ENCODE results near the gene CITED4. TPM values are rescaled to one million over a fixed set of nuclear protein-coding genes. Genes with fewer than 3 reads are reported as not detected.

CITED4 gene
- total RNA-seq, 2 donors from 2014 or later, result 180 to 465 TPM

DNA sequence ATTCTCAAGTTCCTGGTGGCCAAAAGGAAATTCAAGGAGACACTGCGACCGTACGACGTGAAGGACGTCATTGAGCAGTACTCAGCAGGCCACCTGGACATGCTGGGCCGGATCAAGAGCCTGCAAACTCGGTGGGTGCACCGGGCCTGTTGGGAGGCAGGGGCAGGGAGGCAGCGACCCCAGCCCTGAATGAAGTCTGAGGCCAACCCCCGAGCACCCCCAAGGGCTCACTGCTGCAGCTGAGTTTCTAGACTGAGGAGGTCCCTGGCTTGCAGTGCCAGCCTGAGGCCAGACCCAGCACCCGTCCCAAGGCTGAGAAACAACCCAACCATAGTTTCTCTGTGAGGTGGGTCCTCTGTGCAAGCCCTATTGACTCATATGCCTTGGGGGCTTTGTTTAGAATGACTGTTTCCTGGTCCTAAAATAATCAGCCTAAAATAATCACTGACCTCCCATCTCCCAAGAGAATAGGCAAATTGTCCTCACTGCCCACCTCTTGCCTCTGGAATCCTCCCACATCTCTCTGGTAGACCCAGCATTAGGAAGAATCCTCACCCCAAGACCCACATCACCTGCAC, 27.1 kb downstream of the CITED4 start:
- H3K27ac ChIP-seq, result no peak overlapping the region
- no peaks in the 10 kb centered on the region for H3K4me1 ChIP-seq
- no peaks in the 10 kb centered on the region for H3K27me3 ChIP-seq
- intact Hi-C loops (cut with DNase I), result no loop called here
- H3K9me3 ChIP-seq, result no peaks in the 10 kb centered on the region
- 79 to 83% methylated on average over 9 of the region's 11 CpGs for WGBS, 2 donors
- H3K36me3 ChIP-seq (replicated peaks in 1 of 2; ENCODE audit: insufficient read depth in 1 of 2, low read depth in 2 of 2), result no peaks in the 10 kb centered on the region
- ATAC-seq (no peak), DNase-seq (no peak)
- TF ChIP-seq, protein P1, sequence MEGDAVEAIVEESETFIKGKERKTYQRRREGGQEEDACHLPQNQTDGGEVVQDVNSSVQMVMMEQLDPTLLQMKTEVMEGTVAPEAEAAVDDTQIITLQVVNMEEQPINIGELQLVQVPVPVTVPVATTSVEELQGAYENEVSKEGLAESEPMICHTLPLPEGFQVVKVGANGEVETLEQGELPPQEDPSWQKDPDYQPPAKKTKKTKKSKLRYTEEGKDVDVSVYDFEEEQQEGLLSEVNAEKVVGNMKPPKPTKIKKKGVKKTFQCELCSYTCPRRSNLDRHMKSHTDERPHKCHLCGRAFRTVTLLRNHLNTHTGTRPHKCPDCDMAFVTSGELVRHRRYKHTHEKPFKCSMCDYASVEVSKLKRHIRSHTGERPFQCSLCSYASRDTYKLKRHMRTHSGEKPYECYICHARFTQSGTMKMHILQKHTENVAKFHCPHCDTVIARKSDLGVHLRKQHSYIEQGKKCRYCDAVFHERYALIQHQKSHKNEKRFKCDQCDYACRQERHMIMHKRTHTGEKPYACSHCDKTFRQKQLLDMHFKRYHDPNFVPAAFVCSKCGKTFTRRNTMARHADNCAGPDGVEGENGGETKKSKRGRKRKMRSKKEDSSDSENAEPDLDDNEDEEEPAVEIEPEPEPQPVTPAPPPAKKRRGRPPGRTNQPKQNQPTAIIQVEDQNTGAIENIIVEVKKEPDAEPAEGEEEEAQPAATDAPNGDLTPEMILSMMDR (IDR thresholded peaks at IDR 0.05), result no peak
- no peak for TF ChIP-seq POLR2A (IDR thresholded peaks at IDR 0.05)
- no peak overlapping the region for H3K4me3 ChIP-seq

DNA sequence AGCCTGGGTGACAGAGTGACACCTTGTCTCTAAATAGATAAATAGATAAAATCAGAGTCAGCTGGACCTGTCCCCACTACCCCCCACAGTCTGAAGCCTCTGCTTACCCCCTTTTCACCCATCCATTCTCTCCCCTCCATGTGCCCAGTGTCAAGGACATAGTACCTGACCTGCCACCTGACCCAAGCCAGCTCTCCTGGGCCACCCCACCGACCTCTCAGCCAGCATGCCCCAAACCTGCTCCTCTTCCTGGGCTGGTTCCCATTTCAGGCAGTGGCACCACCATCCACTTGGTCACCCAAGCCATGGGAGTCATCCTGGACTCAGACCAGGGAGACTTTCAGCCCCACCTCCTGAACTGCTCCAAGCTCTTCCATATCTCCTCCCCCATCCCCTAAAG, 28.2 kb downstream of the CITED4 start:
- TF ChIP-seq, protein P1 (IDR thresholded peaks at IDR 0.05), result no peak
- TF ChIP-seq POLR2A (IDR thresholded peaks at IDR 0.05), result no peak
- H3K27ac ChIP-seq, result no peak overlapping the region
- no peaks in the 10 kb centered on the region for H3K4me1 ChIP-seq
- intact Hi-C loops (cut with DNase I), result no loop called here
- DNase-seq, result no peak
- no peak for ATAC-seq
- H3K27me3 ChIP-seq, result no peaks in the 10 kb centered on the region
- no peak overlapping the region for H3K4me3 ChIP-seq
- H3K9me3 ChIP-seq, result no peaks in the 10 kb centered on the region
- no peaks in the 10 kb centered on the region for H3K36me3 ChIP-seq (replicated peaks in 1 of 2; ENCODE audit: insufficient read depth in 1 of 2, low read depth in 2 of 2)
- WGBS, 2 donors, result 82 to 83% methylated on average over 1 of the region's 1 CpG

DNA sequence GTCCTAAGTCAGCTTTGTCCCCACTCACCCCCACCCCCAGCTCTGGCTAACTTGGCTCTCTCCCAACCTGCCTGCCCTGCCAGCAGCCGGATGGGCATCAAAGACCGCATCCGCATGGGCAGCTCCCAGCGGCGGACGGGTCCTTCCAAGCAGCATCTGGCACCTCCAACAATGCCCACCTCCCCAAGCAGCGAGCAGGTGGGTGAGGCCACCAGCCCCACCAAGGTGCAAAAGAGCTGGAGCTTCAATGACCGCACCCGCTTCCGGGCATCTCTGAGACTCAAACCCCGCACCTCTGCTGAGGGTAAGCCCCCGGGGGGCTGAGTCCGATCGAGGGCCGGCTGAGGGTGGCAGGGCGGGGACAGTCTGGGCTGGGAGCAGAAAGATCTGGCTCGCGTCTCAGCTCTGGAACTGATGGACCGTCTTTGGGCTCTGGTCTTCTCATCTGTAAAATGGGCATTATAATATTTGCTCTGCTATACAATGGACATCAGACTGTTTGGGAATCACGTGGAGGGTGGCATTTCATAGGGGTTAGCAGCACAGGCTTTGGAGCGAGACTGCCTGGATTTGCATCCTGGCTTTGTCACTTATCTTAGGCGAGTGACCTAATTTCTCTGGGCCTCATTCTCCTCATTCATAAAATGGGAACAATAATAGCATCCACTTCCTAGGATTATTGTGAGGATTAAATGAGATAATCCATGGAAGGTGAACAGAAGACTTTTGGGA, 31.0 kb downstream of the CITED4 start:
- ATAC-seq (no peak), DNase-seq (no peak)
- 80 to 93% methylated on average over 4 to 21 of the region's 22 CpGs for WGBS, 2 donors
- Histone ChIP-seq H3K27ac (no peak overlapping the region), H3K4me3 (no peak overlapping the region), H3K9me3 (no peaks in the 10 kb centered on the region), H3K36me3 (replicated peaks in 1 of 2; ENCODE audit: insufficient read depth in 1 of 2, low read depth in 2 of 2) (no peaks in the 10 kb centered on the region), H3K27me3 (no peaks in the 10 kb centered on the region), H3K4me1 (no peaks in the 10 kb centered on the region)
- intact Hi-C loops (cut with DNase I), result no loop called here
- no peak for TF ChIP-seq POLR2A (IDR thresholded peaks at IDR 0.05)
- TF ChIP-seq, protein P1 (IDR thresholded peaks at IDR 0.05), result no peak

DNA sequence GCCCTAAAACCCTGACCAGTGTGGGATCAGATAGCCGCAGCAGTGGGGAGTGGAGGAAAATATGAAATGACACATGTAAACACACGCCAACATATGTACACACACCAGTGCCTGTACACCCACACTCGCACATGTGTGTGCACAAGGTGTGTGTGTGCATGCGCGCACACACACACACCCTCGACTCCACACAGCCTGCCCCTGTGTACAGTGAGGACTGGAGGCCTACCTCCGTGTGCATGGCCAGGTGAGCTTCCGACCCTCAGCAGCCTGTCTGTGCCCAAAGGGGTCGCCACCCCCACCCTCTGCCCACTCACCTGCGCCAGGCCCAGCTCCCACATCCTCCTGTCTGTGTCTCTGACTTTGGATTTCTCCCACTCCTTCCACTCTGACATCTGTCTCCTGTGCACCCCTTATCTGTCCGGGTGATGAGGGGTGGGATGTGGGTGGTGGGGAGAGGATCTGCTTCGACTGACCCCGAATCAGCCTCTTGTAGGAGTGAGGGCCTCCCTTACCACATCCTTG, 31.7 kb downstream of the CITED4 start:
- no peaks in the 10 kb centered on the region for H3K36me3 ChIP-seq (replicated peaks in 1 of 2; ENCODE audit: insufficient read depth in 1 of 2, low read depth in 2 of 2)
- H3K4me1 ChIP-seq, result peaks cover 6% of the 10 kb centered on the region
- WGBS, 2 donors, result 94 to 95% methylated on average over 8 to 13 of the region's 13 CpGs
- ATAC-seq, result no peak
- TF ChIP-seq, protein P1 (IDR thresholded peaks at IDR 0.05), result no peak
- no peak for TF ChIP-seq POLR2A (IDR thresholded peaks at IDR 0.05)
- H3K4me3 ChIP-seq, result no peak overlapping the region
- no peaks in the 10 kb centered on the region for H3K9me3 ChIP-seq
- no peak overlapping the region for H3K27ac ChIP-seq
- intact Hi-C loops (cut with DNase I), result no loop called here
- no peak for DNase-seq
- no peaks in the 10 kb centered on the region for H3K27me3 ChIP-seq
